Effector memory CD4-positive, alpha-beta T cell (primary cell): ENCODE data around the gene RAB20.
"Not testable (repeated sequence)": the region's sequence is repeated elsewhere in the genome, so short reads cannot be mapped to it uniquely, and the experiment has no call there.

Experiments
- DNase-seq, 3 donors: peaks; one replicate each; pipeline ENCODE4 v3.0.0-alpha.2; 2020
- H3K27ac ChIP-seq: 2 replicates; pipeline ENCODE4 v1.7.0; 2013; ENCODE audit warnings: mild to moderate bottlenecking, low read length, moderate library complexity; ENCODE audit not compliant: insufficient read depth, poor library complexity, severe bottlenecking
- H3K27me3 ChIP-seq: replicated peaks from 2 replicates; pipeline ENCODE4 v1.7.0; 2013; ENCODE audit warnings: mild to moderate bottlenecking, low read length; ENCODE audit not compliant: insufficient read depth, control insufficient read depth, poor library complexity, severe bottlenecking
- H3K36me3 ChIP-seq: 2 replicates; pipeline ENCODE4 v1.7.0; 2013; ENCODE audit warnings: mild to moderate bottlenecking, low read length, moderate library complexity; ENCODE audit not compliant: control insufficient read depth, insufficient read depth
- H3K4me1 ChIP-seq: 2 replicates; pipeline ENCODE4 v1.7.0; 2013; ENCODE audit warnings: low read length, mild to moderate bottlenecking; ENCODE audit not compliant: control insufficient read depth, insufficient read depth, poor library complexity, severe bottlenecking
- H3K4me3 ChIP-seq: 2 replicates; pipeline ENCODE4 v1.7.0; 2013; ENCODE audit warnings: low read length, low read depth, mild to moderate bottlenecking; ENCODE audit not compliant: insufficient read depth, poor library complexity, severe bottlenecking
- H3K9me3 ChIP-seq: 2 replicates; pipeline ENCODE4 v1.7.0; 2013; ENCODE audit warnings: mild to moderate bottlenecking, low read length, moderate library complexity; ENCODE audit not compliant: control insufficient read depth

The RAB20 gene

DNA sequence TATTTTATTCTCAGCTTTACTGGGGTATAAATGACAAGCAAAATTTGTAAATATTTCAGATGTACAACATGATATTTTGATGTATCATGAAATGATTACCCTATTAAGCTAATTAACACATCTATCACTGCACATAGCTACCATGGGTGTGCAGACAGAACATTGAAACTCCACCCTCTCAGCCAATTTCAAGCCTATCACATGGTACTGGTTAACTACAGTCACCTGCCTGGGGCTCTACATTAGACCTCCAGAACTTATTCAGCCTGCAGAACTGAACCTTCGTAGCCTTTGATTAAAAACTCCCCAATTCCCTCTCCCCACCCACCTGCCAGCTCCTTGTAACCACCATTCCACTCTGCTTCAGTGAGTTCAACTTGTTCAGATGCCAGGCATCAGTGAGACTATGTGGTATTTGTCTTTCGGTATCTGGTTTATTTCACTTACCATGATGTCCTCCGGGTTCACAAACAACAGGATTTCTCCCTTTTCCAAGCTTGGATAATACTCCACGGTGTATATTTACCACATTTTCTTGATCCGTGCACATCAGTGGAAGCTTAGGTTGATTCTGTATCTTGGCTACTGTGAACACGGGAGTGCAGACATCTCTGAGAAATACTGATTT is 19.2 kb downstream of the RAB20 start:
- Histone ChIP-seq H3K9me3 (no peaks in the 10 kb centered on the region), H3K4me1 (no peaks in the 10 kb centered on the region), H3K4me3 (no peak overlapping the region), H3K27ac (no peak overlapping the region), H3K27me3 (no peaks in the 10 kb centered on the region), H3K36me3 (no peaks in the 10 kb centered on the region)
- no peak for DNase-seq

GRCh38 chr13:110541526-110541920 is 20.0 kb downstream of the RAB20 start:
- H3K27me3 ChIP-seq: no peaks in the 10 kb centered on the region
- no peak overlapping the region for H3K4me3 ChIP-seq
- no peaks in the 10 kb centered on the region for H3K4me1 ChIP-seq
- no peaks in the 10 kb centered on the region for H3K9me3 ChIP-seq
- DNase-seq: no peak
- no peaks in the 10 kb centered on the region for H3K36me3 ChIP-seq
- no peak overlapping the region for H3K27ac ChIP-seq

DNA sequence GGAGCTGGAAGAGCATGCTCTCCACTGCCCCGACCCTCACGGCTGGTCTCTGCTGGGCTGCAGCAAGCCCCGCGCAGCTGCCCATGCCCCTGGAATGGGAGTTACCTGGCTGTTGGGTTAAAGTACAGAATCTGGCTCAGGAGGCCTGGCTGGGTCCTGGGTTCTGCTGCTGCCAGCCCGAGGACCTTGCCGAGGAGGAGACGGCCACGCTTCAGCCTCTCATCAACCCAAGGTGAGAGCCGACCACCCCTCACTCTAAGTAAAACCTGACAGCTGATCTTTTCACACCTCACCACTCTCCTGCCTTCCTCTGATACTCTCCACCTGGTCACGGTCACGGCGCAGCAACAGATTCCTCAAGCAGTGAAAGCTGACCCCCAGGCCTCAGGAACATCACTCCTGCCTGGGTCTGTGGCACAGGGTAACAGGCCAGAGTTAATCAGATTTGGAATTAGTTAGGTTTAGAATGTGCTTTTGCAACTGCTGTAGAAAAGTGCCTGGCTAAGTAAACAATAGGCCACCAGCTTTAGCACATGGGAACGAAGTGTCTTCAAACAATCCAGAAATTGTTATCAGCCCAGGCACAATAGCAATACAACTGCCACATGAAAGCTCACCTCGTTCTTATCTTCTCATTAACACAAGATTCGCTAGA is 20.5 kb downstream of the RAB20 start:
- no peak for DNase-seq
- Histone ChIP-seq H3K4me3 (no peak overlapping the region), H3K36me3 (no peaks in the 10 kb centered on the region), H3K27me3 (no peaks in the 10 kb centered on the region), H3K4me1 (no peaks in the 10 kb centered on the region), H3K27ac (no peak overlapping the region), H3K9me3 (no peaks in the 10 kb centered on the region)

GRCh38 chr13:110539894-110540293 is 21.6 kb downstream of the RAB20 start:
- Histone ChIP-seq H3K4me1 (no peaks in the 10 kb centered on the region), H3K36me3 (no peaks in the 10 kb centered on the region), H3K4me3 (no peak overlapping the region), H3K27me3 (no peaks in the 10 kb centered on the region), H3K27ac (no peak overlapping the region), H3K9me3 (no peaks in the 10 kb centered on the region)
- no peak for DNase-seq

- H3K4me3 ChIP-seq: no peak overlapping the region
- H3K36me3 ChIP-seq: no peaks in the 10 kb centered on the region
- no peaks in the 10 kb centered on the region for H3K9me3 ChIP-seq
- H3K4me1 ChIP-seq: no peaks in the 10 kb centered on the region
- DNase-seq: no peak
- H3K27ac ChIP-seq: no peak overlapping the region
- H3K27me3 ChIP-seq: no peaks in the 10 kb centered on the region
Measured at GRCh38 chr13:110538632-110539031, 22.9 kb downstream of the RAB20 start.

DNA sequence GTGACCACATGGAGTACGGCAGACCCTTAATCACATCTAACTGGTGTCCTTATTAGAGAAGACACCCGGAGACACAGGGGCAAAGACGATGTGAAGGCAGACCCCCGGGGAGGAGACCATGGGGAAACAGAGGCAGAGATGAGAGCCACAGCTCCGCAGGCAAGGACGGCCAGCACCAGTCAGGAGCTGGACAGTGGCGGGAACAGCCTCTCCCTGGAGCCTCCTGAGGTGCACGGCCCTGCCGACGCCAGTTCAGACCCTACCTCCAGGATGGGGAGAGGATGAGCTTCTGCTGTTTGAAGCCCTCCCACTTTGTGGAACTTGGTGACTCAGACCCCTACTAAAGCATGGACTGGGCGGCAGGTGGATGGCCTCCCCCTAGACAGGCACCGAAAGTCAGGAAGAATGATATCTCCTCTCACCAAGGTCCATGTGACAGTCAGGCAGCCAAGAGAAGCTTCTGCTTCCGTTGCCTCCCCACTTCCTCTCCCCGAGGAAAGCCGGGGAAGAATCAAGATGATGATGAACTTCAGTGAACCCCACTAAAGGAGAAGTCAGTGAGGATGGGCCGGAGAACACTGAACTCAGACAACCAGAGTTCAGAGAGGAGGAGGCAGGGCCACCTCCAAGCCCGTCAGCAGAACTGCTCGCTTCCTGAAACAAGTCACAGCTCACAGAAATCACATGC is 25.4 kb downstream of the RAB20 start:
- Histone ChIP-seq H3K4me3 (no peak overlapping the region), H3K27ac (no peak overlapping the region), H3K9me3 (no peaks in the 10 kb centered on the region), H3K27me3 (no peaks in the 10 kb centered on the region), H3K36me3 (no peaks in the 10 kb centered on the region), H3K4me1 (no peaks in the 10 kb centered on the region)
- no peak for DNase-seq

GRCh38 chr13:110535526-110535925 is 26.0 kb downstream of the RAB20 start:
- no peaks in the 10 kb centered on the region for H3K4me1 ChIP-seq
- no peak overlapping the region for H3K27ac ChIP-seq
- no peak overlapping the region for H3K4me3 ChIP-seq
- no peaks in the 10 kb centered on the region for H3K36me3 ChIP-seq
- no peaks in the 10 kb centered on the region for H3K9me3 ChIP-seq
- H3K27me3 ChIP-seq: no peaks in the 10 kb centered on the region
- no peak for DNase-seq

DNA sequence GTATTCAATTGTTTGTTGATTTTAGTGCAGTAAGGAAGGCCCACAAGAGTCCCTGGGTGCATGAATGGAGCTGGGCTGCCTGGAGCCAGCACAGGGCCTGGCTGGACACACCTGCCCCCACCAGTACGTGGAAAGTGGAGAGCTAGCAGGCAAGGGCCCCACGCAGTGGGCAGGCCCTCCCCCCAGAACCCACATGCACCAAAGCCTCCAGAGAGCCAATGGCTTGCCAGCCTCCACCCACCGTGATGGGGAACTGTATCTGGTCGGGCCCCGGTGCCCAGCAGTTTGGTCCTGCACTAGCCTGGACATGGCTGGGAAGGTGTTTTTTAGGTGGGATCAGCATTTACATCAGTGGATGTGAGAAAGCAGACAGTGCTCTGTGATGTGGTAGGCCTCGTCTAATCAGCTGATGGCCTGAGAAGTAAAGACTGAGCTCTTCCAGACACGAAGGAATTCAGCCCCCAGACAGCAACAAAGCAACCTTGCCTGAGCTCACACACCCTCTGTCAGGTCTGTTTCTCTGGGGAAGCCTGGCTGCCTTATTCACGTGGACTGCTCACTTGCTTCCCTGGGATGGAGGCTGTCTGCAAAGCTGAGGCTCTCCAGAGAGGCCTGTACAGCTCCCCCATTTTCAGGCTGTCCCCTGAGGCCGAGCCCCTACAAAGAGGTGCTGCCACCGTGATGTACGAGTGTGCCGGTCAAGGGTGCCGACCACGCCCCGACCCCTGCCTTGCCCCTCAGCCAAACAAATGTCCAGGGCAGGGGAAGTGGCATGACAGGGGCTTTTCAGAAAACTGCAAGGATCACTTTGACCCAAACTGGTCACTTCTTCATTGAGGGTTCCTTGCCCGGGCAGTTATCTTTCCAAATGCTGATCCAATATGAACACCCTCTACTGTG is 27.5 kb downstream of the RAB20 start:
- Histone ChIP-seq H3K27me3 (no peaks in the 10 kb centered on the region), H3K27ac (no peak overlapping the region), H3K4me3 (no peak overlapping the region), H3K36me3 (no peaks in the 10 kb centered on the region), H3K9me3 (no peaks in the 10 kb centered on the region), H3K4me1 (no peaks in the 10 kb centered on the region)
- no peak for DNase-seq

DNA sequence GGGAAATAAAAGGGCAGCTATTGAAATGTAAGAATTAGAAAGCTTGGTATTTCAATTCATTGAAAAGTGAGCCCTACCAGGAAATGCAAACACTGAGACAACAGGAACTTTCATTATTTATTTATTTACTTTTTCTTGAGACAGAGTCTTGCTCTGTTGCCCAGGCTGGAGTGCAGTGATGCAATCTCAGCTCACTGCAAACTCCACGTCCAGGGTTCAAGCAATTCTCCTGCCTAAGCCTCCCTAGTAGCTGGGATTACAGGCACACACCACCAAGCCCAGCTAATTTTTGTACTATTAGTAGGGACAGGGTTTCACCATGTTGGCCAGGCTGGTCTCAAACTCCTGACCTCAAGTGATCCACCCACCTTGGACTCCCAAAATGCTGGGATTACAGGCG is 29.3 kb downstream of the RAB20 start:
- H3K9me3 ChIP-seq, H3K27me3 ChIP-seq, H3K36me3 ChIP-seq, DNase-seq, H3K27ac ChIP-seq, H3K4me3 ChIP-seq, H3K4me1 ChIP-seq: not testable (repeated sequence)
